Cardiac atrium fibroblast (primary cell): Measurements from ENCODE around the gene ZNF587B. TPM values are rescaled to one million over a fixed set of nuclear protein-coding genes. Genes with fewer than 3 reads are reported as not detected.

Experiments
- total RNA-seq: library from RNA; depleted of rRNA; stranded (reverse); fragments of >200 nt; gene quantifications from 2 replicates; pipeline ENCODE4 v1.2.3, GENCODE V29; 2015

Gene ZNF587B
- 11.5 and 15.5 TPM in 2 replicates for total RNA-seq

GRCh38 chr19:57830071-57830602 lies at the start of gene ZNF587B:
TSS of gene ZNF587B (plus strand) at chr19:57830299. CDS start at chr19:57830529, 230 bp downstream.

GRCh38 chr19:57814505-57815246 lies 15.4 kb upstream of the ZNF587B start, which contains the start of gene ZNF552:
TSS of gene ZNF552 (minus strand) at chr19:57814913. CDS start at chr19:57814743, 170 bp downstream.

GRCh38 chr19:57849666-57850473 lies 19.8 kb downstream of the ZNF587B start, which contains the start of gene ZNF587:
TSS of gene ZNF587 (plus strand) at chr19:57849859. CDS start at chr19:57850039, 180 bp downstream.

GRCh38 chr19:57888560-57889231 lies 58.6 kb downstream of the ZNF587B start, which contains the start of gene ZNF814:
TSS of gene ZNF814 (minus strand) at chr19:57889037. CDS start at chr19:57888802, 235 bp downstream.

Other genes with a start within 250 kb of the ZNF587B start
- 6.3 and 7.9 TPM in 2 replicates for gene ZIK1, start 246.2 kb upstream of the ZNF587B start, total RNA-seq
- 0.49 and 11.7 TPM in 2 replicates for gene ZNF530, start 230.4 kb upstream of the ZNF587B start, total RNA-seq
- 12.8 and 23.3 TPM in 2 replicates for gene ZNF134, start 216.1 kb upstream of the ZNF587B start, total RNA-seq
- gene ZNF211, start 197.1 kb upstream of the ZNF587B start, total RNA-seq, result 3.8 and 7.0 TPM in 2 replicates
- gene ZSCAN4, start 161.4 kb upstream of the ZNF587B start, total RNA-seq, result not detected in 2 replicates
- 5.2 and 6.8 TPM in 2 replicates for gene ZNF551, start 148.3 kb upstream of the ZNF587B start, total RNA-seq
- 2.0 and 2.6 TPM in 2 replicates for gene ZNF154, start 121.1 kb upstream of the ZNF587B start, total RNA-seq
- 7.8 and 7.9 TPM in 2 replicates for gene ZNF671, start 102.7 kb upstream of the ZNF587B start, total RNA-seq
- 5.8 TPM in 2 replicates for gene ZNF776, start 83.5 kb upstream of the ZNF587B start, total RNA-seq
- gene ZNF586, start 60.6 kb upstream of the ZNF587B start, total RNA-seq, result 11.4 and 11.5 TPM in 2 replicates
- 1.6 and 3.6 TPM in 2 replicates for gene ZNF552, start 15.4 kb upstream of the ZNF587B start, total RNA-seq
- gene ZNF587, start 19.6 kb downstream of the ZNF587B start, total RNA-seq, result 8.9 and 16.8 TPM in 2 replicates
- 4.0 and 14.3 TPM in 2 replicates for gene ZNF814, start 58.7 kb downstream of the ZNF587B start, total RNA-seq
- 6.0 and 6.1 TPM in 2 replicates for gene ZNF417, start 86.3 kb downstream of the ZNF587B start, total RNA-seq
- 1.3 and 1.6 TPM in 2 replicates for gene ZNF418, start 105.1 kb downstream of the ZNF587B start, total RNA-seq
- gene ZNF256, start 117.4 kb downstream of the ZNF587B start, total RNA-seq, result 1.5 and 6.3 TPM in 2 replicates
- gene C19orf18, start 144.2 kb downstream of the ZNF587B start, total RNA-seq, result not detected in 2 replicates
- 4.9 and 25.6 TPM in 2 replicates for gene ZNF606, start 172.5 kb downstream of the ZNF587B start, total RNA-seq
- gene ZSCAN1, start 203.7 kb downstream of the ZNF587B start, total RNA-seq, result 0.54 TPM in 1 of 2 replicates, not detected in the other
- gene ZNF135, start 229.0 kb downstream of the ZNF587B start, total RNA-seq, result 2.7 and 2.9 TPM in 2 replicates